ENCODE results near the gene CREBBP.

CREBBP gene

GRCh38 chr16:3767333-3767986 is 113.1 kb downstream of the CREBBP start:
- DNase-seq (ENCODE audit: low spot score), result no peak

GRCh38 chr16:3766177-3766576 is 114.3 kb downstream of the CREBBP start:
- DNase-seq (ENCODE audit: low spot score), result no peak

- DNase-seq (ENCODE audit: low spot score), result no peak
These were observed 116.1 kb downstream of the CREBBP start for GRCh38 chr16:3764409-3764808.

GRCh38 chr16:3762107-3762750 is 118.3 kb downstream of the CREBBP start:
- DNase-seq (ENCODE audit: low spot score), result no peak

GRCh38 chr16:3761375-3762106 is 119.0 kb downstream of the CREBBP start:
- no peak for DNase-seq (ENCODE audit: low spot score)

- no peak for DNase-seq (ENCODE audit: low spot score)
These were observed 120.0 kb downstream of the CREBBP start for GRCh38 chr16:3760518-3760917.

GRCh38 chr16:3759736-3760135 is 120.8 kb downstream of the CREBBP start:
- DNase-seq (ENCODE audit: low spot score), result no peak

- no peak for DNase-seq (ENCODE audit: low spot score)
These were observed 124.4 kb downstream of the CREBBP start for GRCh38 chr16:3756113-3756512.

- no peak for DNase-seq (ENCODE audit: low spot score)
These were observed 125.3 kb downstream of the CREBBP start for GRCh38 chr16:3755249-3755648.

- DNase-seq (ENCODE audit: low spot score), result no peak
These were observed 125.7 kb downstream of the CREBBP start for GRCh38 chr16:3754772-3755171.

- peak; percentile 28 for DNase-seq (ENCODE audit: low spot score)
These were observed 126.3 kb downstream of the CREBBP start for GRCh38 chr16:3754081-3754703.

GRCh38 chr16:3752984-3753383 is 127.5 kb downstream of the CREBBP start:
- DNase-seq (ENCODE audit: low spot score), result no peak

GRCh38 chr16:3751878-3752277 is 128.6 kb downstream of the CREBBP start:
- no peak for DNase-seq (ENCODE audit: low spot score)

GRCh38 chr16:3748307-3748706 is 132.2 kb downstream of the CREBBP start:
- no peak for DNase-seq (ENCODE audit: low spot score)

- no peak for DNase-seq (ENCODE audit: low spot score)
These were observed 134.7 kb downstream of the CREBBP start for GRCh38 chr16:3745751-3746355.

GRCh38 chr16:3744018-3744417 is 136.5 kb downstream of the CREBBP start:
- no peak for DNase-seq (ENCODE audit: low spot score)

GRCh38 chr16:3740934-3741333 is 139.6 kb downstream of the CREBBP start:
- DNase-seq (ENCODE audit: low spot score), result no peak

- no peak for DNase-seq (ENCODE audit: low spot score)
These were observed 140.3 kb downstream of the CREBBP start for GRCh38 chr16:3740186-3740585.

- no peak for DNase-seq (ENCODE audit: low spot score)
These were observed 140.9 kb downstream of the CREBBP start for GRCh38 chr16:3739636-3740035.

- DNase-seq (ENCODE audit: low spot score), result no peak
These were observed 142.0 kb downstream of the CREBBP start for GRCh38 chr16:3738541-3738940.

- no peak for DNase-seq (ENCODE audit: low spot score)
These were observed 142.4 kb downstream of the CREBBP start for GRCh38 chr16:3738128-3738527.

GRCh38 chr16:3737181-3737580 is 143.3 kb downstream of the CREBBP start:
- no peak for DNase-seq (ENCODE audit: low spot score)

Data from AG08395 (cell line).